Suppressor macrophage treated with lipopolysaccharide for 1 hour (primary cell): ENCODE results near the gene CCDC148.

Source experiments
- DNase-seq, 3 donors: peaks; one replicate each; pipeline ENCODE4 v3.0.0-alpha.2; 2020 to 2022

Gene CCDC148

GRCh38 chr2:158204741-158205165, 251.8 kb downstream of the CCDC148 start:
- no peak for DNase-seq

- DNase-seq = no peak
Measured at GRCh38 chr2:158202161-158202815, 254.3 kb downstream of the CCDC148 start.

- DNase-seq = no peak
Measured at GRCh38 chr2:158199928-158200650, 256.5 kb downstream of the CCDC148 start.

- DNase-seq = peak; percentile 10 to 26 (median 22)
Measured at GRCh38 chr2:158197940-158198339, 258.6 kb downstream of the CCDC148 start.

GRCh38 chr2:158194229-158194628, 262.3 kb downstream of the CCDC148 start:
- DNase-seq = no peak

- DNase-seq = no peak
Measured at GRCh38 chr2:158192515-158193443, 263.8 kb downstream of the CCDC148 start.

- no peak for DNase-seq
Measured at GRCh38 chr2:158191076-158191895, 265.3 kb downstream of the CCDC148 start.

GRCh38 chr2:158189526-158189925, 267.0 kb downstream of the CCDC148 start:
- DNase-seq = peak in 2 of 3 donors; percentile 10 to 34

- no peak for DNase-seq
Measured at GRCh38 chr2:158187908-158188307, 268.6 kb downstream of the CCDC148 start.

- DNase-seq = no peak
Measured at GRCh38 chr2:158184556-158185343, 271.8 kb downstream of the CCDC148 start.

- DNase-seq = no peak
Measured at GRCh38 chr2:158184001-158184400, 272.6 kb downstream of the CCDC148 start.

GRCh38 chr2:158182676-158183295, 273.8 kb downstream of the CCDC148 start:
- no peak for DNase-seq

GRCh38 chr2:158181171-158181570, 275.4 kb downstream of the CCDC148 start:
- no peak for DNase-seq

- peak; percentile 13 to 52 (median 38) for DNase-seq
Measured at GRCh38 chr2:158179660-158180059, 276.9 kb downstream of the CCDC148 start.

- DNase-seq = no peak
Measured at GRCh38 chr2:158178646-158179045, 277.9 kb downstream of the CCDC148 start.

GRCh38 chr2:158174956-158175355, 281.6 kb downstream of the CCDC148 start:
- no peak for DNase-seq

- no peak for DNase-seq
Measured at GRCh38 chr2:158174495-158174894, 282.1 kb downstream of the CCDC148 start.

- DNase-seq = no peak
Measured at GRCh38 chr2:158172719-158173118, 283.8 kb downstream of the CCDC148 start.

GRCh38 chr2:158154596-158154995, 302.0 kb downstream of the CCDC148 start:
- no peak for DNase-seq

GRCh38 chr2:158153270-158154015, 303.1 kb downstream of the CCDC148 start:
- DNase-seq = no peak
